ENCODE results near the gene ARHGAP28. TPM values are rescaled to one million over a fixed set of nuclear protein-coding genes. Genes with fewer than 3 reads are reported as not detected.
A peak's percentile ranks its signal among the peaks of the same experiment; 100 is the strongest.

ARHGAP28 gene
- total RNA-seq, 4 donors from 2014 or later, result 2.5 to 11.1 (median 5.5) TPM

- Histone ChIP-seq H3K4me3 (no peak overlapping the region), H3K27me3 (no peaks in the 10 kb centered on the region), H3K27ac (no peak overlapping the region), H3K9me3 (no peaks in the 10 kb centered on the region), H3K4me1 (no peaks in the 10 kb centered on the region), H3K36me3 (peaks cover 3% of the 10 kb centered on the region)
- WGBS, result 65% methylated on average over 3 of the region's 3 CpGs
- DNase-seq (ENCODE audit: low spot score in 2 of 2), result no peak
- TF ChIP-seq EP300 (IDR thresholded peaks at IDR 0.05) (no peak), POLR2A (IDR thresholded peaks at IDR 0.05) (no peak), POLR2AphosphoS5 (IDR thresholded peaks at IDR 0.05) (no peak), CTCF (IDR thresholded peaks at IDR 0.05) (no peak)
These were observed 187.6 kb downstream of the ARHGAP28 start for GRCh38 chr18:6917072-6917471.

GRCh38 chr18:6920099-6920955 lies 190.8 kb downstream of the ARHGAP28 start:
- Histone ChIP-seq H3K27me3 (no peaks in the 10 kb centered on the region), H3K27ac (no peak overlapping the region), H3K4me3 (no peak overlapping the region), H3K36me3 (peaks cover 3% of the 10 kb centered on the region), H3K4me1 (no peaks in the 10 kb centered on the region), H3K9me3 (no peaks in the 10 kb centered on the region)
- peak in 1 of 2 donors; percentile 63 for DNase-seq (ENCODE audit: low spot score in 2 of 2)
- WGBS, result 78% methylated on average over 37 of the region's 37 CpGs
- TF ChIP-seq CTCF (IDR thresholded peaks at IDR 0.05) (peak; percentile 8 to 49), EP300 (IDR thresholded peaks at IDR 0.05) (no peak), POLR2A (IDR thresholded peaks at IDR 0.05) (no peak), POLR2AphosphoS5 (IDR thresholded peaks at IDR 0.05) (no peak)

- Histone ChIP-seq H3K4me3 (no peak overlapping the region), H3K27ac (no peak overlapping the region), H3K9me3 (no peaks in the 10 kb centered on the region), H3K36me3 (no peaks in the 10 kb centered on the region), H3K4me1 (no peaks in the 10 kb centered on the region), H3K27me3 (no peaks in the 10 kb centered on the region)
- no peak for DNase-seq (ENCODE audit: low spot score in 2 of 2)
- TF ChIP-seq POLR2A (IDR thresholded peaks at IDR 0.05) (no peak), POLR2AphosphoS5 (IDR thresholded peaks at IDR 0.05) (no peak), CTCF (IDR thresholded peaks at IDR 0.05) (no peak), EP300 (IDR thresholded peaks at IDR 0.05) (no peak)
These were observed 192.1 kb downstream of the ARHGAP28 start for GRCh38 chr18:6921571-6921970.

GRCh38 chr18:6923220-6923619 lies 193.7 kb downstream of the ARHGAP28 start:
- WGBS, result 90% methylated on average over 1 of the region's 1 CpG
- Histone ChIP-seq H3K36me3 (no peaks in the 10 kb centered on the region), H3K27me3 (no peaks in the 10 kb centered on the region), H3K4me3 (no peak overlapping the region), H3K4me1 (peaks cover 4% of the 10 kb centered on the region), H3K9me3 (no peaks in the 10 kb centered on the region), H3K27ac (no peak overlapping the region)
- DNase-seq (ENCODE audit: low spot score in 2 of 2), result no peak
- TF ChIP-seq POLR2AphosphoS5 (IDR thresholded peaks at IDR 0.05), result no peak
- no peak for TF ChIP-seq EP300 (IDR thresholded peaks at IDR 0.05)
- TF ChIP-seq CTCF (IDR thresholded peaks at IDR 0.05), result no peak
- TF ChIP-seq POLR2A (IDR thresholded peaks at IDR 0.05), result no peak

GRCh38 chr18:6927153-6927552 lies 197.6 kb downstream of the ARHGAP28 start:
- 74% methylated on average over 2 of the region's 2 CpGs for WGBS
- Histone ChIP-seq H3K36me3 (no peaks in the 10 kb centered on the region), H3K27ac (no peak overlapping the region), H3K27me3 (no peaks in the 10 kb centered on the region), H3K4me3 (no peak overlapping the region), H3K4me1 (peaks cover 4% of the 10 kb centered on the region), H3K9me3 (no peaks in the 10 kb centered on the region)
- TF ChIP-seq POLR2A (IDR thresholded peaks at IDR 0.05), result no peak
- TF ChIP-seq CTCF (IDR thresholded peaks at IDR 0.05), result no peak
- no peak for TF ChIP-seq EP300 (IDR thresholded peaks at IDR 0.05)
- TF ChIP-seq POLR2AphosphoS5 (IDR thresholded peaks at IDR 0.05), result no peak
- DNase-seq (ENCODE audit: low spot score in 2 of 2), result no peak
